Esophagus muscularis mucosa (tissue), 4 donors: ENCODE measurements around the gene CNN1. TPM values are rescaled to one million over a fixed set of nuclear protein-coding genes. Genes with fewer than 3 reads are reported as not detected.

Source experiments
- DNase-seq: peaks from one replicate; pipeline ENCODE4 v3.0.0-alpha.2; 2017; ENCODE audit errors: extremely low spot score
- H3K27ac ChIP-seq, 4 donors: fragments of 200-600 bp; sonication (generic); replicated peaks in 1 of 4; 1 replicate in 3 of 4; 2 replicates in 1 of 4; pipeline ENCODE4 v1.5.1; 2016 to 2019; ENCODE audit warnings: mild to moderate bottlenecking in 1 of 4
- H3K27me3 ChIP-seq, 4 donors: fragments of 200-600 bp; sonication (generic); one replicate each; pipeline versions ENCODE4 v1.5.1 to v1.6.0; 2016 to 2019
- H3K36me3 ChIP-seq, 4 donors: fragments of 200-600 bp; sonication (generic); one replicate each; pipeline ENCODE4 v1.5.1; 2016 to 2019
- H3K4me1 ChIP-seq, 4 donors: fragments of 200-600 bp; sonication (generic); one replicate each; pipeline ENCODE4 v1.5.1; 2016 to 2019
- H3K4me3 ChIP-seq, 4 donors: fragments of 200-600 bp; sonication (generic); 1 replicate in 2 of 4; 2 replicates in 2 of 4; pipeline ENCODE4 v1.5.1; 2016 to 2019; ENCODE audit warnings: mild to moderate bottlenecking in 4 of 4, moderate library complexity in 1 of 4
- H3K9me3 ChIP-seq, 4 donors: fragments of 200-600 bp; sonication (generic); 1 replicate in 3 of 4; 2 replicates in 1 of 4; pipeline ENCODE4 v1.5.1; 2016 to 2019
- CTCF ChIP-seq, 3 experiments: fragments of 200-600 bp in 2 of 3; fragments of 450-650 bp in 1 of 3; sonication (generic) in 2 of 3; IDR thresholded peaks; one replicate each; pipeline ENCODE4 v1.5.1; 2017 to 2019; ENCODE audit warnings: antibody characterized with exemption in 3 of 3, mild to moderate bottlenecking in 2 of 3, moderate library complexity in 1 of 3
- EP300 ChIP-seq: sonication (generic); formaldehyde crosslinking; IDR thresholded peaks from one replicate; pipeline ENCODE4 v1.6.1; 2017; ENCODE audit warnings: antibody characterized with exemption
- POLR2A ChIP-seq: fragments of 450-650 bp; IDR thresholded peaks from one replicate; pipeline ENCODE4 v1.6.1; 2017; ENCODE audit warnings: antibody characterized with exemption, moderate library complexity, mild to moderate bottlenecking, low read depth
- POLR2AphosphoS5 ChIP-seq, 2 donors: sonication (generic); formaldehyde crosslinking; IDR thresholded peaks; one replicate each; pipeline ENCODE4 v1.6.1; 2017; ENCODE audit warnings: antibody characterized with exemption in 2 of 2
- WGBS: methylation state at CpG from one replicate; pipeline ENCODE4 v1.1.5; 2018; 5-methylcytosine and 5-hydroxymethylcytosine counted together
- intact Hi-C: fragments of 100-400 bp; cut with DNase I; formaldehyde crosslinking; loops from one replicate; pipeline ENCODE4 v1.15.1; 2023
- total RNA-seq, 4 donors: library from RNA; depleted of rRNA; stranded (reverse); fragments of >200 nt; gene quantifications; one replicate each; pipeline versions ENCODE4 v1.1.0 to v1.2.1, GENCODE V29; 2016

The CNN1 gene
- total RNA-seq = 1,000 to 10,000 TPM; 2,877 to 3,384 (median 2,954) TPM

DNA sequence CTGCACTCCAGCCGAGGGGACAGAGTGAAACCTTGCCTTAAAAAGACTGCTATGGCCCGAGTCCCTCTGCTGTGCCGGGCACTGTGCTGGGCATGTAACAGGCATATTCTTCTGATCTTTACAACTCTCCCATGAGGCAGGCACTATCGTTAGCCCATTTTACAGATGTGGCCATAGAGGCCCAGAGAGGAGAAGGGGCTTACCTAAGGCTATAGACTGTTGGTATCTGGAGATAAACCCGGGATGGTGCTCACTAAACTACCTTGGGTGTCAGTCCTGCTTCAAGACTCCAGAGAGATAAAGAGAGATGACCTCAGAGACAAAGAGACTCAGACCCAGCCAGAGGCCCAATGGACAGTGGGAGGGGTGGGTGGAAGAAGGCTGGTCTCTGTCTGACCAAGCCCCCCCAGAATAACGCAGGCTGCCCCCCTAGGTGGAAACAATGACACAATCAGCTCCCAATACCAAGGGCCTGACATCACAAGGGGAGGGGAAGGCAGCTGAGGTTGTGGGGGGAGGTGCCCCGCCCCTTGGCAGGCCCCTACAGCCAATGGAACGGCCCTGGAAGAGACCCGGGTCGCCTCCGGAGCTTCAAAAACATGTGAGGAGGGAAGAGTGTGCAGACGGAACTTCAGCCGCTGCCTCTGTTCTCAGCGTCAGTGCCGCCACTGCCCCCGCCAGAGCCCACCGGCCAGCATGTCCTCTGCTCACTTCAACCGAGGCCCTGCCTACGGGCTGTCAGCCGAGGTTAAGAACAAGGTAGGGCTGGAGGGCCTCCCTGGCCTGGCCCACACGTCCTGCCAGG is at the start of gene CNN1:
Gene CNN1, plus strand, starts transcription at position 620 of the 805 bp plus-strand sequence. Its CDS starts 77 bp downstream, at position 697.
- peaks cover 0 to 11% (median 6%) of the 10 kb centered on the region in 4 donors for H3K36me3 ChIP-seq
- peaks cover 16 to 77% (median 71%) of the 10 kb centered on the region in 4 donors for H3K4me1 ChIP-seq
- no peaks in the 10 kb centered on the region for H3K9me3 ChIP-seq
- H3K27me3 ChIP-seq = peaks cover 0 to 5% (median 0%) of the 10 kb centered on the region in 4 donors
- DNase-seq = peak; percentile 94
- WGBS = 11% methylated on average over 21 of the region's 21 CpGs
- H3K27ac ChIP-seq = peak within 1 kb of the TSS; percentile 96 to 99 (median 98)
- peak; percentile 83 for TF ChIP-seq POLR2A
- TF ChIP-seq CTCF (IDR thresholded peaks at IDR 0.05) = no peak
- peak; percentile 96 to 99 for TF ChIP-seq POLR2AphosphoS5 (IDR thresholded peaks at IDR 0.05)
- TF ChIP-seq EP300 = no peak
- intact Hi-C loops = no loop called here
- H3K4me3 ChIP-seq = peak within 1 kb of the TSS; percentile 69 to 89 (median 78)

- intact Hi-C loops = no loop called here
Measured at GRCh38 chr19:11489378-11489777, 49.3 kb upstream of the CNN1 start.

GRCh38 chr19:11494634-11495285 is 43.9 kb upstream of the CNN1 start:
- Histone ChIP-seq H3K27ac (no peak overlapping the region), H3K4me1 (peaks cover 0 to 5% (median 4%) of the 10 kb centered on the region in 4 donors), H3K9me3 (no peaks in the 10 kb centered on the region), H3K36me3 (peaks cover 17 to 89% (median 67%) of the 10 kb centered on the region in 4 donors), H3K27me3 (no peaks in the 10 kb centered on the region), H3K4me3 (no peak overlapping the region)
- intact Hi-C loops = no loop called here
- WGBS = 96% methylated on average over 19 of the region's 27 CpGs
- TF ChIP-seq EP300 (no peak), POLR2A (no peak), CTCF (IDR thresholded peaks at IDR 0.05) (no peak), POLR2AphosphoS5 (IDR thresholded peaks at IDR 0.05) (no peak)
- no peak for DNase-seq

More at GRCh38 chr19:11489378-11489777, 49.3 kb upstream of the CNN1 start:
- Histone ChIP-seq H3K27ac (no peak overlapping the region), H3K4me3 (no peak overlapping the region), H3K9me3 (no peaks in the 10 kb centered on the region), H3K36me3 (peaks cover 10 to 97% (median 60%) of the 10 kb centered on the region in 4 donors), H3K4me1 (no peaks in the 10 kb centered on the region), H3K27me3 (peaks cover 0 to 33% (median under 1%) of the 10 kb centered on the region in 4 donors)
- DNase-seq = no peak
- 94% methylated on average over 4 of the region's 7 CpGs for WGBS
- TF ChIP-seq EP300 = no peak
- no peak for TF ChIP-seq POLR2A
- TF ChIP-seq CTCF (IDR thresholded peaks at IDR 0.05) = no peak
- no peak for TF ChIP-seq POLR2AphosphoS5 (IDR thresholded peaks at IDR 0.05)

- H3K9me3 ChIP-seq = no peaks in the 10 kb centered on the region
- intact Hi-C loops = no loop called here
- H3K27me3 ChIP-seq = no peaks in the 10 kb centered on the region
- 85% methylated on average over 10 of the region's 10 CpGs for WGBS
- no peak overlapping the region for H3K4me3 ChIP-seq
- DNase-seq = no peak
- peaks cover 17 to 82% (median 60%) of the 10 kb centered on the region in 4 donors for H3K36me3 ChIP-seq
- TF ChIP-seq EP300 (no peak), POLR2AphosphoS5 (IDR thresholded peaks at IDR 0.05) (no peak), CTCF (IDR thresholded peaks at IDR 0.05) (no peak), POLR2A (no peak)
- H3K27ac ChIP-seq = no peak overlapping the region
- H3K4me1 ChIP-seq = peaks cover 0 to 5% (median 4%) of the 10 kb centered on the region in 4 donors
Measured at GRCh38 chr19:11495481-11495880, 43.2 kb upstream of the CNN1 start.
